ENCODE data around the gene FCN1.

Gene FCN1

DNA sequence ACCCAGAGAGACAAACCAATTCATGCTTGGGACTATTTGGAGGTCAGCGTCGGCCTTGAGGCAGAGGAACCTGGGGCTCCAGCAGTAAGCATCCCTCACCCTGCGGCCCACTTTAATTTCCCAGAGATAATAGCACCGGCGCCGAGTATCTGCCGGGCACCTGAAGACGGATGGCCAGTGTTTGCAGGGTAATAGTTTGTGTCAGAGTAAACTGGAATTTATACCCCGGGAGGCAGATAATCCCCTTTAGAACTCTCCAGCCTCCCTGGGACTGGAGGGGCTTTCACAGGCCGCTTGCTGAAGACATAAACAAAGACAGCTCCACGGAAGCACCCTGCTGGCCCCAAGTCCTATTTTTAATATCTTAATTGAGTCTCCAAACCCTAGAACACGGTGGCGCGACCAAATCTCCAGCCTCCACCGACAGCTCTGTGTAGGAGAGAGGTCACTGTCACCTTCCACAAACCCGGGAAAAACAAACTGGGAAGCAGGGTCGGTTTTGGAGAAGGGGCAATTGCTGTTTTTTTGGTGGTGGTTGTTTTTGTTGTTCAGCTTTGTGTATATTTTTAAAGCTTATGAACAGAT, 17.4 kb upstream of the FCN1 start:
- no peak for ATAC-seq
- no peak for TF ChIP-seq ZNF8 (CRISPR knock-in tag; IDR thresholded peaks at IDR 0.05)
- TF ChIP-seq ZNF565 (CRISPR knock-in tag; conservative IDR thresholded peaks at IDR 0.05; ENCODE audit: low read depth), result no peak
- no peak for TF ChIP-seq GLIS3 (CRISPR knock-in tag; IDR thresholded peaks at IDR 0.05)

DNA sequence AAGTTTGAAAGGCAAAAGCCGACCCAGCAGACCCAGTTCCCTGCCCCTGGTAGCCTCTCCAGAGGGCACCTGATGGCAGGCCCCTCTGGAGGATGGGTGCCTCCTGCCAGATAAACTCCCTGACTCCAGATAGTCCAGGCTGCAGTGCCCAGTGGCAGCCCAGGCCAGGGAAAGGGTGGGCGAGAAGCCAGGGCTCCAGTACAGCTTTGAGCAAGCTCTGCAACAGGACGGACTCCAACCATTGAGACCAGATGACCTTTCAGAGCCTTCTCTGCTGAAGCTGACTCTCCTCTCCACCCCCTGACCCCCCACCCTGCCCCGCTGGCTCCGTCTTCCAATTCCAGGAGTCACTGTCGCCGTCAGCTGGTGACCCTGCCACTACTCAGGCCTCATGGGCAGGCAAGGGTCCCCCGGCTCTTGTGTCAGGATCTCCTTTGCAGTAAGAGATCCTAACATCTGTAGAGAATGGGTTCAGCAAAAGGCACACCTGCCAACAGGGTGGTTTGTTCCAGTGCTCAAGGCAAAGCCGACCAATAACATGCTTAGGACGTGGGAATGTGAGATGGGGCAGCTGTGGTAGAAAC, 15.5 kb upstream of the FCN1 start:
- ATAC-seq, result no peak
- TF ChIP-seq BACH2 (CRISPR knock-in tag; IDR thresholded peaks at IDR 0.05; ENCODE audit: borderline replicate concordance) (no peak), GLIS3 (CRISPR knock-in tag; IDR thresholded peaks at IDR 0.05) (no peak), PPARA (CRISPR knock-in tag; IDR thresholded peaks at IDR 0.05; ENCODE audit: borderline replicate concordance) (no peak), ZC3H10 (CRISPR knock-in tag; IDR thresholded peaks at IDR 0.05) (no peak), ESRRG (CRISPR knock-in tag; IDR thresholded peaks at IDR 0.05) (no peak), ZNF70 (CRISPR knock-in tag; IDR thresholded peaks at IDR 0.05) (no peak), TOX (CRISPR knock-in tag; IDR thresholded peaks at IDR 0.05; ENCODE audit: borderline replicate concordance) (no peak), ZFP3 (CRISPR knock-in tag; IDR thresholded peaks at IDR 0.05) (no peak), ISL1 (CRISPR knock-in tag; IDR thresholded peaks at IDR 0.05) (no peak), ARNTL (CRISPR knock-in tag; IDR thresholded peaks at IDR 0.05; ENCODE audit: borderline replicate concordance, low read depth) (no peak)
- TF ChIP-seq, protein P1, sequence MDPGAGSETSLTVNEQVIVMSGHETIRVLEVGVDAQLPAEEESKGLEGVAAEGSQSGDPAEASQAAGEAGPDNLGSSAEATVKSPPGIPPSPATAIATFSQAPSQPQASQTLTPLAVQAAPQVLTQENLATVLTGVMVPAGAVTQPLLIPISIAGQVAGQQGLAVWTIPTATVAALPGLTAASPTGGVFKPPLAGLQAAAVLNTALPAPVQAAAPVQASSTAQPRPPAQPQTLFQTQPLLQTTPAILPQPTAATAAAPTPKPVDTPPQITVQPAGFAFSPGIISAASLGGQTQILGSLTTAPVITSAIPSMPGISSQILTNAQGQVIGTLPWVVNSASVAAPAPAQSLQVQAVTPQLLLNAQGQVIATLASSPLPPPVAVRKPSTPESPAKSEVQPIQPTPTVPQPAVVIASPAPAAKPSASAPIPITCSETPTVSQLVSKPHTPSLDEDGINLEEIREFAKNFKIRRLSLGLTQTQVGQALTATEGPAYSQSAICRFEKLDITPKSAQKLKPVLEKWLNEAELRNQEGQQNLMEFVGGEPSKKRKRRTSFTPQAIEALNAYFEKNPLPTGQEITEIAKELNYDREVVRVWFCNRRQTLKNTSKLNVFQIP (CRISPR knock-in tag; IDR thresholded peaks at IDR 0.05; ENCODE audit: borderline replicate concordance, low read depth), result no peak
- TF ChIP-seq, protein P2, sequence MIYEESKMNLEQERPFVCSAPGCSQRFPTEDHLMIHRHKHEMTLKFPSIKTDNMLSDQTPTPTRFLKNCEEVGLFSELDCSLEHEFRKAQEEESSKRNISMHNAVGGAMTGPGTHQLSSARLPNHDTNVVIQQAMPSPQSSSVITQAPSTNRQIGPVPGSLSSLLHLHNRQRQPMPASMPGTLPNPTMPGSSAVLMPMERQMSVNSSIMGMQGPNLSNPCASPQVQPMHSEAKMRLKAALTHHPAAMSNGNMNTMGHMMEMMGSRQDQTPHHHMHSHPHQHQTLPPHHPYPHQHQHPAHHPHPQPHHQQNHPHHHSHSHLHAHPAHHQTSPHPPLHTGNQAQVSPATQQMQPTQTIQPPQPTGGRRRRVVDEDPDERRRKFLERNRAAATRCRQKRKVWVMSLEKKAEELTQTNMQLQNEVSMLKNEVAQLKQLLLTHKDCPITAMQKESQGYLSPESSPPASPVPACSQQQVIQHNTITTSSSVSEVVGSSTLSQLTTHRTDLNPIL (CRISPR knock-in tag; IDR thresholded peaks at IDR 0.05; ENCODE audit: low read depth), result no peak
- TF ChIP-seq, protein P3, sequence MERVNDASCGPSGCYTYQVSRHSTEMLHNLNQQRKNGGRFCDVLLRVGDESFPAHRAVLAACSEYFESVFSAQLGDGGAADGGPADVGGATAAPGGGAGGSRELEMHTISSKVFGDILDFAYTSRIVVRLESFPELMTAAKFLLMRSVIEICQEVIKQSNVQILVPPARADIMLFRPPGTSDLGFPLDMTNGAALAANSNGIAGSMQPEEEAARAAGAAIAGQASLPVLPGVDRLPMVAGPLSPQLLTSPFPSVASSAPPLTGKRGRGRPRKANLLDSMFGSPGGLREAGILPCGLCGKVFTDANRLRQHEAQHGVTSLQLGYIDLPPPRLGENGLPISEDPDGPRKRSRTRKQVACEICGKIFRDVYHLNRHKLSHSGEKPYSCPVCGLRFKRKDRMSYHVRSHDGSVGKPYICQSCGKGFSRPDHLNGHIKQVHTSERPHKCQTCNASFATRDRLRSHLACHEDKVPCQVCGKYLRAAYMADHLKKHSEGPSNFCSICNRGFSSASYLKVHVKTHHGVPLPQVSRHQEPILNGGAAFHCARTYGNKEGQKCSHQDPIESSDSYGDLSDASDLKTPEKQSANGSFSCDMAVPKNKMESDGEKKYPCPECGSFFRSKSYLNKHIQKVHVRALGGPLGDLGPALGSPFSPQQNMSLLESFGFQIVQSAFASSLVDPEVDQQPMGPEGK (CRISPR knock-in tag; IDR thresholded peaks at IDR 0.05; ENCODE audit: borderline replicate concordance), result no peak
- TF ChIP-seq, protein P4, sequence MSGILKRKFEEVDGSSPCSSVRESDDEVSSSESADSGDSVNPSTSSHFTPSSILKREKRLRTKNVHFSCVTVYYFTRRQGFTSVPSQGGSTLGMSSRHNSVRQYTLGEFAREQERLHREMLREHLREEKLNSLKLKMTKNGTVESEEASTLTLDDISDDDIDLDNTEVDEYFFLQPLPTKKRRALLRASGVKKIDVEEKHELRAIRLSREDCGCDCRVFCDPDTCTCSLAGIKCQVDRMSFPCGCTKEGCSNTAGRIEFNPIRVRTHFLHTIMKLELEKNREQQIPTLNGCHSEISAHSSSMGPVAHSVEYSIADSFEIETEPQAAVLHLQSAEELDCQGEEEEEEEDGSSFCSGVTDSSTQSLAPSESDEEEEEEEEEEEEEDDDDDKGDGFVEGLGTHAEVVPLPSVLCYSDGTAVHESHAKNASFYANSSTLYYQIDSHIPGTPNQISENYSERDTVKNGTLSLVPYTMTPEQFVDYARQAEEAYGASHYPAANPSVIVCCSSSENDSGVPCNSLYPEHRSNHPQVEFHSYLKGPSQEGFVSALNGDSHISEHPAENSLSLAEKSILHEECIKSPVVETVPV (CRISPR knock-in tag; IDR thresholded peaks at IDR 0.05), result no peak

DNA sequence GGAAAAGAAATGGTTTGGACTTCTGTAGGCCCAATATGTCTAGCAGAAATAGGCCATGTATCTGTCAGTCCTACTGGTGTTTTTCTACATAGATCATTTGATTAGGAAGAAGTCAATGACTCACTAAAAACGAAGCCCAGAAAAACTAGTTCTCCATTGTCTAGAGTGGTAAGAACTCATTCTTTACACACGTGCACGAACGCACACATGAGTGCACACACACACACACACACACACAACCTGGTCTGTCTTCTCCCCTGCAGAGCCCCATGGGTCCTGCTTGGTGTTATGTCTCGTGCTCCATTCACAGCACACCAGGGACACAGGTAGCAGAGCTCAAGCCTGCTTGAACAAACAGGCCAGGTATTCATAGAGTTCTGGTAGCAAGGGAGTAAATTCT, 14.9 kb upstream of the FCN1 start:
- ATAC-seq, result no peak
- TF ChIP-seq PPARA (CRISPR knock-in tag; IDR thresholded peaks at IDR 0.05; ENCODE audit: borderline replicate concordance), result no peak

DNA sequence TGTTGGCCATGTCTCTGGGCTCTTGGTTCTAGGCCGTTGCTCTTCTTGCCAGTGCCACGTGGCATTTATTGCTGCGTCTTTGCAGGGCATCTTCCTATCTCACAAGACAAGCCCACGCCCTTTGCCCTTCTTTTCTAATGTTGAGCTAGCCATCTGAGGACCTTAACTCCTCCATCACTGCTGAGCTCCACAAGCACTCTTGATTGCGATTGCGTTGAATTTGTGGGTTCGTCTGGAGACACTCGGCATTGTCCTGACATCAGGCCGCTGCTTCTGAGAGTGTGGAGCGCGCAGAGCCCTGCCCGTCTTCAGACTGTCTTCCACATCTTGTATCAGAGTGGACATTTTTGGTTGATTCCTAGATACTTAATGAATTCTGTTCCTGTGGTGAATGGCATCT, 14.5 kb upstream of the FCN1 start:
- TF ChIP-seq ZC3H10 (CRISPR knock-in tag; IDR thresholded peaks at IDR 0.05), result no peak
- no peak for TF ChIP-seq ESRRG (CRISPR knock-in tag; IDR thresholded peaks at IDR 0.05)
- TF ChIP-seq, protein P5, sequence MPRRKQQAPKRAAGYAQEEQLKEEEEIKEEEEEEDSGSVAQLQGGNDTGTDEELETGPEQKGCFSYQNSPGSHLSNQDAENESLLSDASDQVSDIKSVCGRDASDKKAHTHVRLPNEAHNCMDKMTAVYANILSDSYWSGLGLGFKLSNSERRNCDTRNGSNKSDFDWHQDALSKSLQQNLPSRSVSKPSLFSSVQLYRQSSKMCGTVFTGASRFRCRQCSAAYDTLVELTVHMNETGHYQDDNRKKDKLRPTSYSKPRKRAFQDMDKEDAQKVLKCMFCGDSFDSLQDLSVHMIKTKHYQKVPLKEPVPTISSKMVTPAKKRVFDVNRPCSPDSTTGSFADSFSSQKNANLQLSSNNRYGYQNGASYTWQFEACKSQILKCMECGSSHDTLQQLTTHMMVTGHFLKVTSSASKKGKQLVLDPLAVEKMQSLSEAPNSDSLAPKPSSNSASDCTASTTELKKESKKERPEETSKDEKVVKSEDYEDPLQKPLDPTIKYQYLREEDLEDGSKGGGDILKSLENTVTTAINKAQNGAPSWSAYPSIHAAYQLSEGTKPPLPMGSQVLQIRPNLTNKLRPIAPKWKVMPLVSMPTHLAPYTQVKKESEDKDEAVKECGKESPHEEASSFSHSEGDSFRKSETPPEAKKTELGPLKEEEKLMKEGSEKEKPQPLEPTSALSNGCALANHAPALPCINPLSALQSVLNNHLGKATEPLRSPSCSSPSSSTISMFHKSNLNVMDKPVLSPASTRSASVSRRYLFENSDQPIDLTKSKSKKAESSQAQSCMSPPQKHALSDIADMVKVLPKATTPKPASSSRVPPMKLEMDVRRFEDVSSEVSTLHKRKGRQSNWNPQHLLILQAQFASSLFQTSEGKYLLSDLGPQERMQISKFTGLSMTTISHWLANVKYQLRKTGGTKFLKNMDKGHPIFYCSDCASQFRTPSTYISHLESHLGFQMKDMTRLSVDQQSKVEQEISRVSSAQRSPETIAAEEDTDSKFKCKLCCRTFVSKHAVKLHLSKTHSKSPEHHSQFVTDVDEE (CRISPR knock-in tag; IDR thresholded peaks at IDR 0.05), result no peak
- no peak for TF ChIP-seq RARB (CRISPR knock-in tag; IDR thresholded peaks at IDR 0.05)
- TF ChIP-seq, protein P4 (CRISPR knock-in tag; IDR thresholded peaks at IDR 0.05), result no peak
- TF ChIP-seq ZNF70 (CRISPR knock-in tag; IDR thresholded peaks at IDR 0.05), result no peak
- ATAC-seq, result no peak

All from SK-N-SH treated with all-trans-retinoic acid at 6 μM for 48 hours (cell line).